Measurements from ENCODE around the gene IMPG2. TPM values are rescaled to one million over a fixed set of nuclear protein-coding genes. Genes with fewer than 3 reads are reported as not detected.
A peak's percentile ranks its signal among the peaks of the same experiment; 100 is the strongest.

The IMPG2 gene
- polyA plus RNA-seq, 1 donor (not counting 4 experiments of a cell fraction or from before 2014, with no cell fraction given), result 0.16 TPM

DNA sequence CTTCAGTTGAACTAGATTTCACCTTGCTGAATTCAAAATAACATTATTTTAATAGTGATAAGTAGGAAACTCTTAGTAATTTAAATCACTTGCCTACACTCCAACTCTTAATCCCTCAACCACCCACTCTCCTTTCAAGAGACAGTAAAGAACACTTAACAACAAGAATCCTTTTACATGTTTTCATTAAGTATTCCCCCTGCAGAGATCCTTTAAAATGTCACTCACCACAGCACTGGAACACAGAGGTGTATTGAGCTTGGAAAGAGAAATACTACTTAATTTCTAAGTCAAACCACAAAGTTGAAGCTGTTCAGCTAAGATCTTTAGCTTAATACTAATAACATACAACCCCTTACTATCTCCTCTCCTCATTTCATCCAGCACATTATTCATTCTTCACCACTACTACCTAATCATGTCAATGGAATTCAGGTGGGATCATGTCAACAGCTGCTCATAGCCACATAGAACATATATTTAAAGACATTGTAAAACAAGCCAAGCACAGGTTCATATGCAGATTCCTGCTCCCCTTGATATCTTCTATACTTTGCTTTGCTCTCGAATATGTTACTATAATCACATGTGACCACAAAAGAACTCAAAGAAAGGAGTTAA, 40.5 kb downstream of the IMPG2 start:
- no peaks in the 10 kb centered on the region for H3K9me1 ChIP-seq (ENCODE audit: control insufficient read depth, extremely low read depth, insufficient read depth, low read length)
- H3K4me2 ChIP-seq (ENCODE audit: control insufficient read depth, extremely low read depth, insufficient read depth, low read depth, low read length), result no peak overlapping the region
- H3K4me1 ChIP-seq (ENCODE audit: control insufficient read depth, extremely low read depth, insufficient read depth, low read length), result peaks cover 4% of the 10 kb centered on the region
- H4K20me1 ChIP-seq (ENCODE audit: control insufficient read depth, extremely low read depth, insufficient read depth, low read length), result no peaks in the 10 kb centered on the region
- H3K27ac ChIP-seq (ENCODE audit: control insufficient read depth, insufficient read depth, low read length), result no peak overlapping the region
- no peak overlapping the region for H3K4me3 ChIP-seq (ENCODE audit: control insufficient read depth in 2 of 3, extremely low read depth in 1 of 3, insufficient read depth in 2 of 3, low read depth in 1 of 3, low read length in 3 of 3)
- TF ChIP-seq EZH2 (IDR thresholded peaks at IDR 0.05; ENCODE audit: low read length), result no peak
- TF ChIP-seq, protein P1, sequence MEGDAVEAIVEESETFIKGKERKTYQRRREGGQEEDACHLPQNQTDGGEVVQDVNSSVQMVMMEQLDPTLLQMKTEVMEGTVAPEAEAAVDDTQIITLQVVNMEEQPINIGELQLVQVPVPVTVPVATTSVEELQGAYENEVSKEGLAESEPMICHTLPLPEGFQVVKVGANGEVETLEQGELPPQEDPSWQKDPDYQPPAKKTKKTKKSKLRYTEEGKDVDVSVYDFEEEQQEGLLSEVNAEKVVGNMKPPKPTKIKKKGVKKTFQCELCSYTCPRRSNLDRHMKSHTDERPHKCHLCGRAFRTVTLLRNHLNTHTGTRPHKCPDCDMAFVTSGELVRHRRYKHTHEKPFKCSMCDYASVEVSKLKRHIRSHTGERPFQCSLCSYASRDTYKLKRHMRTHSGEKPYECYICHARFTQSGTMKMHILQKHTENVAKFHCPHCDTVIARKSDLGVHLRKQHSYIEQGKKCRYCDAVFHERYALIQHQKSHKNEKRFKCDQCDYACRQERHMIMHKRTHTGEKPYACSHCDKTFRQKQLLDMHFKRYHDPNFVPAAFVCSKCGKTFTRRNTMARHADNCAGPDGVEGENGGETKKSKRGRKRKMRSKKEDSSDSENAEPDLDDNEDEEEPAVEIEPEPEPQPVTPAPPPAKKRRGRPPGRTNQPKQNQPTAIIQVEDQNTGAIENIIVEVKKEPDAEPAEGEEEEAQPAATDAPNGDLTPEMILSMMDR (optimal IDR thresholded peaks at IDR 0.05 in 1 of 3, IDR thresholded peaks at IDR 0.05 in 1 of 3, conservative IDR thresholded peaks at IDR 0.05 in 1 of 3; ENCODE audit: extremely low read depth in 1 of 3, insufficient read depth in 2 of 3, low read length in 3 of 3), result no peak
- no peak for DNase-seq (ENCODE audit: low read depth, low spot score)
- H3K36me3 ChIP-seq (ENCODE audit: control insufficient read depth in 2 of 2, extremely low read depth in 1 of 2, insufficient read depth in 2 of 2, low read length in 2 of 2), result no peaks in the 10 kb centered on the region
- dilution Hi-C loops (cut with MboI; ENCODE audit: extremely low pct_ligation_motif_present, low sequenced_read_pairs), result no loop called here
- H3K79me2 ChIP-seq (ENCODE audit: control insufficient read depth, insufficient read depth, low read length), result no peaks in the 10 kb centered on the region
- H3K9ac ChIP-seq (ENCODE audit: control insufficient read depth, extremely low read depth, insufficient read depth, low read length), result no peak overlapping the region
- no peaks in the 10 kb centered on the region for H3K9me3 ChIP-seq (ENCODE audit: control insufficient read depth, low read depth, low read length)
- no peak overlapping the region for H2AFZ ChIP-seq (ENCODE audit: control insufficient read depth, low read length)
- no peaks in the 10 kb centered on the region for H3K27me3 ChIP-seq (ENCODE audit: control insufficient read depth, extremely low read depth, insufficient read depth, low read length)
- FAIRE-seq, result peak; percentile 36

DNA sequence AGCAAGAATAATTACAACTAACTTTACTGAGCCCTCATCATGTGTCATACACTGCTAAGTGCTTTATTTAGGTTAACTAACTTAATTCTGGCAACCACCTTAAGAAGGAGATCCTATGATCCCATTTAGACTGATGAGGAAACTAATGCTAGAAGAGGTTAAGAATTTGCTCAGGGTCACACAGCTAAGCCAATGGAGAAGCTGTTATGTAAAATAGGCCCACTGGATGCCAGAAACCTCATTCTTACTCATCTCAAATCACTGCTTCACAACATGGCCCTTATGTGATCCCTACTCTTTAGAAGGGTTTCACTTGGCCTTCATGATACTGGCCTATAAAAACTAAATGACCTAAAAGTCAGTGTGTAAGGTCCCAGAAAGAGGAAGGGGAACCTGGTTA, 41.2 kb downstream of the IMPG2 start:
- Histone ChIP-seq H3K79me2 (ENCODE audit: control insufficient read depth, insufficient read depth, low read length) (no peaks in the 10 kb centered on the region), H3K9ac (ENCODE audit: control insufficient read depth, extremely low read depth, insufficient read depth, low read length) (no peak overlapping the region), H3K27ac (ENCODE audit: control insufficient read depth, insufficient read depth, low read length) (no peak overlapping the region), H3K36me3 (ENCODE audit: control insufficient read depth in 2 of 2, extremely low read depth in 1 of 2, insufficient read depth in 2 of 2, low read length in 2 of 2) (no peaks in the 10 kb centered on the region), H3K9me3 (ENCODE audit: control insufficient read depth, low read depth, low read length) (no peaks in the 10 kb centered on the region), H3K27me3 (ENCODE audit: control insufficient read depth, extremely low read depth, insufficient read depth, low read length) (no peaks in the 10 kb centered on the region), H3K4me2 (ENCODE audit: control insufficient read depth, extremely low read depth, insufficient read depth, low read depth, low read length) (no peak overlapping the region), H3K4me1 (ENCODE audit: control insufficient read depth, extremely low read depth, insufficient read depth, low read length) (peaks cover 4% of the 10 kb centered on the region), H3K9me1 (ENCODE audit: control insufficient read depth, extremely low read depth, insufficient read depth, low read length) (no peaks in the 10 kb centered on the region), H3K4me3 (ENCODE audit: control insufficient read depth in 2 of 3, extremely low read depth in 1 of 3, insufficient read depth in 2 of 3, low read depth in 1 of 3, low read length in 3 of 3) (no peak overlapping the region), H2AFZ (ENCODE audit: control insufficient read depth, low read length) (peak overlapping the region; percentile 20), H4K20me1 (ENCODE audit: control insufficient read depth, extremely low read depth, insufficient read depth, low read length) (no peaks in the 10 kb centered on the region)
- no peak for DNase-seq (ENCODE audit: low read depth, low spot score)
- TF ChIP-seq EZH2 (IDR thresholded peaks at IDR 0.05; ENCODE audit: low read length), result no peak
- peak; percentile 36 for FAIRE-seq
- dilution Hi-C loops (cut with MboI; ENCODE audit: extremely low pct_ligation_motif_present, low sequenced_read_pairs), result no loop called here

DNA sequence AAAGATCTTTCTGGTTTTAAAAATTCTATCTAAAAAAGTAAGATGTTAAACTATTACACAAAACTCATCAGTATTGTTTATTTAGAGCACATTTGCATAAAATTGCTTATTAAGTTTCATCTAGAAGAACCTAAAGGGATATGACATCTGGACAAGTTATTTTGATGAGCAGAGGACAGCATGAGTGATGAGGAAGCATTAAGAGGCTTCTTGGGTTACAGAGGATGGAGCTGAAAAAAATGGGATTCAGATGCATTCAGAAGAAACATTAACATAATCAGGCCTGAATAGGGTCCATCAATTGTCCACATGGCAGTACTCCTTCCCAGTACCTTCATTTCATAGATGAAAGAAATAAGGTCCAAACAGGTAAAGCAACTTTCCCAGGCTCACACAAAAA, 41.6 kb downstream of the IMPG2 start:
- Histone ChIP-seq H3K9me3 (ENCODE audit: control insufficient read depth, low read depth, low read length) (no peaks in the 10 kb centered on the region), H4K20me1 (ENCODE audit: control insufficient read depth, extremely low read depth, insufficient read depth, low read length) (no peaks in the 10 kb centered on the region), H3K27me3 (ENCODE audit: control insufficient read depth, extremely low read depth, insufficient read depth, low read length) (no peaks in the 10 kb centered on the region), H3K79me2 (ENCODE audit: control insufficient read depth, insufficient read depth, low read length) (no peaks in the 10 kb centered on the region), H3K9ac (ENCODE audit: control insufficient read depth, extremely low read depth, insufficient read depth, low read length) (no peak overlapping the region), H3K36me3 (ENCODE audit: control insufficient read depth in 2 of 2, extremely low read depth in 1 of 2, insufficient read depth in 2 of 2, low read length in 2 of 2) (no peaks in the 10 kb centered on the region), H3K4me2 (ENCODE audit: control insufficient read depth, extremely low read depth, insufficient read depth, low read depth, low read length) (no peak overlapping the region), H3K9me1 (ENCODE audit: control insufficient read depth, extremely low read depth, insufficient read depth, low read length) (no peaks in the 10 kb centered on the region), H3K4me3 (ENCODE audit: control insufficient read depth in 2 of 3, extremely low read depth in 1 of 3, insufficient read depth in 2 of 3, low read depth in 1 of 3, low read length in 3 of 3) (no peak overlapping the region), H2AFZ (ENCODE audit: control insufficient read depth, low read length) (no peak overlapping the region), H3K27ac (ENCODE audit: control insufficient read depth, insufficient read depth, low read length) (no peak overlapping the region), H3K4me1 (ENCODE audit: control insufficient read depth, extremely low read depth, insufficient read depth, low read length) (peaks cover 4% of the 10 kb centered on the region)
- dilution Hi-C loops (cut with MboI; ENCODE audit: extremely low pct_ligation_motif_present, low sequenced_read_pairs), result no loop called here
- peak; percentile 34 for FAIRE-seq
- no peak for DNase-seq (ENCODE audit: low read depth, low spot score)
- no peak for TF ChIP-seq EZH2 (IDR thresholded peaks at IDR 0.05; ENCODE audit: low read length)
- TF ChIP-seq, protein P1 (optimal IDR thresholded peaks at IDR 0.05 in 1 of 3, IDR thresholded peaks at IDR 0.05 in 1 of 3, conservative IDR thresholded peaks at IDR 0.05 in 1 of 3; ENCODE audit: extremely low read depth in 1 of 3, insufficient read depth in 2 of 3, low read length in 3 of 3), result no peak
